DND-41 (cell line): ENCODE data around the gene ZNF511.

ENCODE experiments used
- ATAC-seq: fragments of 200-7000 bp; cut with Tn5 transposase; 3 replicates; pipeline ENCODE4 v1.9.1; 2021; ENCODE audit warnings: low read depth; ENCODE audit not compliant: insufficient read depth
- DNase-seq: peaks from one replicate; pipeline ENCODE4 v3.0.0-alpha.2; 2020
- H2AFZ ChIP-seq: 2 replicates; pipeline ENCODE4 v1.6.0; 2012; ENCODE audit warnings: low read depth, low read length
- H3K27ac ChIP-seq: 2 replicates; pipeline ENCODE4 v1.5.1; 2012; ENCODE audit warnings: low read length, inconsistent platforms
- H3K27me3 ChIP-seq: fragments of 200-600 bp; sonication (generic); 2 replicates; pipeline ENCODE4 v1.6.0; 2012; ENCODE audit warnings: low read length, mild to moderate bottlenecking, inconsistent platforms; ENCODE audit not compliant: insufficient read depth, poor library complexity
- H3K36me3 ChIP-seq: 2 replicates; pipeline ENCODE4 v1.5.1; 2012; ENCODE audit warnings: low read length, inconsistent platforms; ENCODE audit not compliant: insufficient read depth
- H3K4me1 ChIP-seq: 2 replicates; pipeline ENCODE4 v1.5.1; 2012; ENCODE audit warnings: mild to moderate bottlenecking, low read length; ENCODE audit not compliant: insufficient read depth
- H3K4me2 ChIP-seq: 2 replicates; pipeline ENCODE4 v1.6.0; 2012; ENCODE audit warnings: mild to moderate bottlenecking, moderate library complexity, low read length, inconsistent platforms; ENCODE audit not compliant: insufficient read depth
- H3K4me3 ChIP-seq, 2 experiments: fragments of 200-600 bp in 1 of 2; shearing (Covaris generic) in 1 of 2; 2 replicates each; pipeline ENCODE4 v1.5.1; 2012 to 2016; ENCODE audit warnings: inconsistent platforms in 2 of 2, low read length in 2 of 2, mild to moderate bottlenecking in 2 of 2, low read depth in 1 of 2, moderate library complexity in 1 of 2
- H3K79me2 ChIP-seq: 2 replicates; pipeline ENCODE4 v1.6.0; 2012; ENCODE audit warnings: low read length, inconsistent platforms; ENCODE audit not compliant: insufficient read depth
- H3K9ac ChIP-seq: 2 replicates; pipeline ENCODE4 v1.6.0; 2012; ENCODE audit warnings: low read depth, mild to moderate bottlenecking, inconsistent platforms, low read length, moderate library complexity
- H3K9me3 ChIP-seq: 2 replicates; pipeline ENCODE4 v1.5.1; 2012; ENCODE audit warnings: low read length, moderate library complexity, mild to moderate bottlenecking, inconsistent platforms; ENCODE audit not compliant: insufficient read depth, severe bottlenecking
- H4K20me1 ChIP-seq: 2 replicates; pipeline ENCODE4 v1.6.0; 2012; ENCODE audit warnings: low read length; ENCODE audit not compliant: insufficient read depth
- CTCF ChIP-seq: IDR thresholded peaks from 2 replicates; pipeline ENCODE4 v1.5.1; 2012; ENCODE audit warnings: borderline replicate concordance, low read length, moderate library complexity, mild to moderate bottlenecking; ENCODE audit not compliant: poor library complexity, severe bottlenecking; ENCODE audit errors: extremely low read depth
- EZH2 ChIP-seq: IDR thresholded peaks from 3 replicates; pipeline ENCODE4 v1.6.1; 2012; ENCODE audit warnings: borderline replicate concordance, low read depth, mild to moderate bottlenecking, moderate library complexity, low read length, inconsistent platforms; ENCODE audit not compliant: severe bottlenecking

ZNF511 gene

GRCh38 chr10:133359554-133359971 is 50.8 kb downstream of the ZNF511 start:
- DNase-seq: no peak
- H3K4me2 ChIP-seq: no peak overlapping the region
- peaks cover 22% of the 10 kb centered on the region for H3K36me3 ChIP-seq
- no peak for TF ChIP-seq CTCF
- TF ChIP-seq EZH2: no peak
- ATAC-seq: no peak
- no peaks in the 10 kb centered on the region for H3K79me2 ChIP-seq
- no peaks in the 10 kb centered on the region for H3K27me3 ChIP-seq
- H2AFZ ChIP-seq: no peak overlapping the region
- 0 out of 2 replicates have a peak, but pooled peaks cover 5% of the 10 kb centered on the region for H4K20me1 ChIP-seq
- H3K27ac ChIP-seq: no peak overlapping the region
- no peak overlapping the region for H3K9ac ChIP-seq
- H3K9me3 ChIP-seq: no peaks in the 10 kb centered on the region
- H3K4me3 ChIP-seq: no peak overlapping the region
- peaks cover 11% of the 10 kb centered on the region for H3K4me1 ChIP-seq

- peaks cover 28% of the 10 kb centered on the region for H3K36me3 ChIP-seq
These were observed 51.4 kb downstream of the ZNF511 start for GRCh38 chr10:133359972-133360610.

GRCh38 chr10:133361227-133361626 is 52.5 kb downstream of the ZNF511 start:
- H3K4me3 ChIP-seq: no peak overlapping the region
- DNase-seq: no peak
- H3K36me3 ChIP-seq: peaks cover 39% of the 10 kb centered on the region
- no peaks in the 10 kb centered on the region for H3K9me3 ChIP-seq
- no peak for TF ChIP-seq EZH2
- TF ChIP-seq CTCF: no peak
- no peaks in the 10 kb centered on the region for H3K27me3 ChIP-seq
- H3K27ac ChIP-seq: no peak overlapping the region
- H3K4me1 ChIP-seq: peaks cover 11% of the 10 kb centered on the region
- no peak overlapping the region for H2AFZ ChIP-seq
- ATAC-seq: no peak
- 0 out of 2 replicates have a peak, but pooled peaks cover 3% of the 10 kb centered on the region for H4K20me1 ChIP-seq
- no peak overlapping the region for H3K4me2 ChIP-seq
- H3K79me2 ChIP-seq: no peaks in the 10 kb centered on the region
- no peak overlapping the region for H3K9ac ChIP-seq

More at GRCh38 chr10:133359972-133360610, 51.4 kb downstream of the ZNF511 start:
- Histone ChIP-seq H3K4me2 (no peak overlapping the region), H3K9me3 (no peaks in the 10 kb centered on the region), H3K9ac (no peak overlapping the region), H3K27me3 (no peaks in the 10 kb centered on the region), H3K4me1 (peaks cover 11% of the 10 kb centered on the region), H3K4me3 (no peak overlapping the region), H4K20me1 (0 out of 2 replicates have a peak, but pooled peaks cover 5% of the 10 kb centered on the region), H3K79me2 (no peaks in the 10 kb centered on the region), H2AFZ (no peak overlapping the region), H3K27ac (no peak overlapping the region)
- ATAC-seq (no peak), DNase-seq (no peak)
- TF ChIP-seq CTCF: no peak
- TF ChIP-seq EZH2: no peak
